ENCODE measurements around the gene SGF29.
"Not testable (repeated sequence)": the region's sequence is repeated elsewhere in the genome, so short reads cannot be mapped to it uniquely, and the experiment has no call there.

Gene SGF29

DNA sequence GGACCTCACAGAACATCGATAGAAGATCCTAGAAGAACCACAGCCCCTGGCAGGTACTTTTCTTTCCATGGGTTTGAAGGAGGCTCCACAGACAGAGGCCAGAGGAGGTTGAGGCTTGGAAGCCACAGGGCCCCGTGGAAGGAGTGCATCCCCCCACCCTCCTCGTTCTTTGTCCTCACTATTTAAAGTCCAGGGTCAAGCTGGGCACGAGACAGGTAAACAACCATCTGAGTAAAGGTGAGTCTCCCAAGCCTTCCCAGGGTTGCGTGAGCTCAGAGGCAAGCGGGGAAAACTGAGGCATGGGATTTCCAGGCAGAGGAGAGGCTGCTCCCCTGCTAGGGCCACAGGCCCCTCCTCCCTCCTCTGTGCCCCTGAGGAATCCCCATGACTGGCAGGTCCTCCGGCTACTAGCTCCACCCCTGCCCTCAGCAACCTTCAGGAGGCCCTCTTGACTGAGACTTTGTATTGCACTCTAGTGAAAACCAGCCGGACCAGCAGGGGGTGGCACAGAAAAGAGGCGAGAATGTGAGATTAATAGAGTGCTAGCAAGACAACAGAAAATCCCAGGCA, 44.1 kb downstream of the SGF29 start:
- DNase-seq, result peak; percentile 67

DNA sequence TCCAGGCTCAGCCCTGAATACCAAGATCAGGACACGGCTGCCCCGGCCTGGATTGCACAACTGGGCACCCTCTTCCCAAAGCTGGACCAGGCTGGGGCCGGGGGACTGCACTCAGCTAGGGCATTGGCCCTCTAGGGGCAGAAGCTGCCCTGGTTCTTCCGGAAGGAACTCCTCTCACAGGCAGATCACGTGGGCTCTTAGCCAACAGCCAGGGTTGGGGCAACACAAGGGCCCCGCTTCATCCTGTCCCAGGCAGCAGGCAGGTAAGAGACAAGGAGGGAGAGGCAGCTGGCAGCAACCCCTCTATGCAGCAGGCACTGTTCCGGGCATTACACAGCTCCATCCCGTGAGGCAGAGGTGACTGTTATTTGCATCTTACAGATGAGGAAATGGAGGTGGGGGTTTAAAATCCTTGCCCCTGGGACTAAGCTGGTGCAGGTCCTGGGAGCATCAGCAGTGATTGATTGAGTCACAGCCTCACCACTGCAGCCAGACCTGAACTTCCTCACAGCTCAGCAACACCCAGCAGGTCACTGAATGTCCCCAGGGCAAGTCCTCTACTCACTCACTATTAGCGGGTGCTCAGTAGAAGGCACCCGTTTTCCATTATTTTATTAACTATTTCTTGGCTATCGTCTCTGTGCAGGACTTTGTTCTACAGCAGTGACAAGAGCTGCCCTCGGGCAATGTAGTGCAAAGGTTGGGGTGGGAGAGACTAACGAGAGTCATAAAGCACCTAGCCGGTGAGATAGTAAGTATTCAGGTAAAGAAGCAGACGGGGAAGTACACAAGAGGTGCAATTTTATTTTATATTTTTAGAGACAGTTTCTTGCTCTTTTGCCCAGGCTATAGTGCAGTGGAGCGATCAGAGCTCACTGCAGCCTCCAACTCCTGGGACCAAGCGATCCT, 45.9 kb downstream of the SGF29 start:
- DNase-seq, result not testable (repeated sequence)

DNA sequence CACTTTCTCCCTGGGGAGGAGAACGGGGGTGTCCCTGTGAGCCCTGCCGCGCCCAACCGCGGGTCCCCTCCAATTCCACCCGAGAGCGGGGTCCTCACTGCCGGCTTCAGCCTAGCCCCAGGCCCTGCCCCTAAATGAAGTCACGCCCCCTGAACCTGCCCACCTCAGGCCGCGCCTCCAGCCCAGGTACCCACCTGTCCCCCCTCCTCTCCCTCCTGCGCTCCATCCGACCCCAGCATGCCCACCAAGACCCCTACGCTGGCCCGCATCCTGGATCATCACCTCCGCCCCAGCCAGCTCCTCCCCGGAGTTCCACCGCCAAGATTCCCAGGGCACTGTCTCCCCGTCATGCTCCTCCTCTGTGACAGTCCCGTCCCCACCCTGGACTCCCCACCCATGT, 47.2 kb downstream of the SGF29 start:
- DNase-seq, result not testable (repeated sequence)

DNA sequence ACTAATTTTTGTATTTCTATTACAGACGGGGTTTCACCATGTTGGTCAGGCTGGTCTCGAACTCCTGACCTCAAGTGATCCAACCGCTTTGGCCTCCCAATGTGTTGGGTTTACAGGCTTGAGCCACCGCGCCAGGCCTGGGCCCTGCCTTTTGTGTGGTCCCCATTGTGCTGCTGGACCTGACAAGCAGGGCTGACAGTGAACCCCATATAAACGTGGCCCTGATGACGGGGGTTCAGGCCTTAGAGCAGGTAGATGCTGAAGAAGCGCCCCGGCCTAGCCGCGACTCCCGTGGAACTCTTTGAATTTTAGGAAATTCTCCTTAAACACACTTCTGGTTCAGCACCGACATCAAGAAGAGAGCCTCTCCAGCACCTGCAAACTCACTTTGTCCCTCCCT, 47.9 kb downstream of the SGF29 start:
- DNase-seq, result not testable (repeated sequence)

DNA sequence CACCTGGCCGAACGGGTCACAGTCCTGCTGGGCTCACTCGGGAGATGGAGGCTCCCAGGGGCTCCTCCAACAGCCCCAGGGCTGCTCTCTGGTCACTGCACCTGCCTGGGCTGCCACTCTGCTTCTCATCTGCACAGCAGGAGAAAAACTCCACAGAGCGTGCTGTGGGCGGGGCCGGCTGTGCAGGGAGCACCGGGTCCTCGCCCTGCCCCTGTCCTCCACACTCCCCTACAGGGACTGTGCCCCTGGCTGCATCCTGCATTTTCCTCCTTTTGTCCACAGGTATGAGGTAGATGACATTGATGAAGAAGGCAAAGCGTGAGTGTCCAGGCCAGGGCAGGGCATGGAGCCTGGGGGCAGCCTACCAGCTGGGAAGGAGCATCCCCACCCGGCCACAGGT, 48.3 kb downstream of the SGF29 start:
- DNase-seq, result not testable (repeated sequence)

DNA sequence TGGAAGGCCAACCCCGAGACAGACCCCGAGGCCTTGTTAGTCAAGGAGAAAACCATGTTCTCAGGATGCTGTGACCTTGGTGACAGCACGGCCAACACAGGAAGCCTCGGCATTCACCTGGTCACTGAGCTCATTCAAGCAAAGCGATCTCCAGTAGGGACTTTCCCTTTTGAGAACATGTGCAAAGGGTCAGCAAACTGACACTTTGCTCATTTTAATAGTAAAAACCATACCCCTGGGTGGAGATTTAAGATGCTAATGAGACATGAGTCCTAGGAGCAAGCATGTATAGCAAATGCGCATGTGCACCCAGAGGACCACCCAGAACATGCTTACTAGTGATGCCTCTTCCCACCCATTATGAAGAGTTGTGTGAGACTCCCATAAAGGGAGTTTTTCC, 48.8 kb downstream of the SGF29 start:
- no peak for DNase-seq

GRCh38 chr16:28603381-28604185, 49.9 kb downstream of the SGF29 start:
- no peak for DNase-seq

- DNase-seq, result no peak
Measured at GRCh38 chr16:28604186-28604565, 50.5 kb downstream of the SGF29 start.

DNA sequence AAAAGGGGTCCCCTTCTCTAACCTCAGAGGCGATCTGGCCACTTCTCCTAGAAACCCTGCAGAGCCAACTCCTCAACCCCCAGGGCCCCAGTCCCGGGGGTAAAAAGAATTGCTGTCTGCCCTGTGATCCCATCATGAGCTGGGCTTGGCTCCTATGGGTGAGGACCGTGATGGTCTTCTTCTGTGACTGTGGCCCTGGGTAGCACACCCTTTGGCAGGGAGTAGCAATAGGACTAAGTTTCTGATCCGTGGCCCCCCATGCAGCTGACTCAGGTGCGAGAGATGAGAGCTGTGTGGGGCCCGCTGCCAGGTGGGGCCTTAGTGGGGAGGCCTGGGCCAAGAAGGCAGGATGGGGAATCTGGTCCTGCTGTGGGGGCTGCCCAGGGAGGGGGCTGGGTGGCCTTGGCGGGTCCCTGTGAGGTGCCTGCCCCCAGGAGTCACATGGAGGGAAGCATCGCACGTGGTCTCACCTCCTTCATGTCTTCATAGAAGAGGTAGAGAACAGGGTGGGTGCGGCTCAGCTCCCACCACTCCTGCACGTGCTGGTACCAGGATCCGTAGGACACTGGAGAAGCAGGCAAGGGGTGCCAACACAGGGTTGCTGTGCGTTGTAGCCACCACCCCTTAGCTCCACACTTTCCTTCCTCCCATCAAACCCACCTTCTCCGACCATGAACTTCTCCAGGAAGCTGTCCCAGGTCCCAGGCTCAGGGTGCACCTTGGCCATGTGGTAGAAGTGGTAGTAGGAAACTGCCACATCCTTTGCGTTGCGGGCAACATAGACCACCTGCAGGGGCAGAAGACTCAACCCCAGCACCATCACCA, 52.8 kb downstream of the SGF29 start:
- no peak for DNase-seq

- DNase-seq, result no peak
Measured at GRCh38 chr16:28607116-28607623, 53.5 kb downstream of the SGF29 start.

DNA sequence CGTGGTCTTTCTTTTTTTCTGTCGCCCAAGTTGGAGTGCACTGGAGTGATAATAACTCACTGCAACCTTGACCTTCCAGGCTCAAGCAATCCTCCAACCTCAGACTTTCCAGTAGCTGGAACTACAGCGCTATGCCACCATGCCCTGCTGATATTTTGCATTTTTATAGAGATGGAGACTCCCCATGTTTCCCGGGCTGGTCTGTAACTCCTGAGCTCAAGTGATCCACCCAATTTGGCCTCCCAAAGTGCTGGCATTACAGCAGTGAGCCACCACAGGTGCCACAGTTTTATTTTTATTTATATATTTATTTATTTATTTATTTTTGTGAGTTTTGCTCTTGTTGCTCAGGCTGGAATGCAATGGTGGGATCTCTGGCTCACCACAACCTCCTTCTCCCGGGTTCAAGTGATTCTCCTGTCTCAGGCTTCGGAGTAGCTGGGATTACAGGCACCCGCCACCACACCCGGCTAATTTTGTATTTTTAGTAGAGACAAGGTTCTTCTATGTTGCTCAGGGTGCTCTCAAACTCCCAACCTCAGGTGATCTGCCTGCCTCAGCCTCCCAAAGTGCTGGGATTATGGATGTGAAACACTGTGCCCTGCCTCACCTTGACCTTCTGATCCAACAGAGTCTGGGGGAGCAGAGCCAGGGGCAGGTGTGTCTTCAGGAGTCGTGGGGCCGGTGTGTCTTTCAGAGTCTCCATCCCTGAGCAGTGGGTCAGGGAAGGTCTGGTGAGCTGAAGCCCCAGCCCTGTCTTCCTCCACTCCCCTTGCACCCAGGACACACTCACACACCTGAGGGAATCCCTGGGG, 54.2 kb downstream of the SGF29 start:
- not testable (repeated sequence) for DNase-seq

GRCh38 chr16:28608496-28608808, 54.7 kb downstream of the SGF29 start:
- DNase-seq, result not testable (repeated sequence)

DNA sequence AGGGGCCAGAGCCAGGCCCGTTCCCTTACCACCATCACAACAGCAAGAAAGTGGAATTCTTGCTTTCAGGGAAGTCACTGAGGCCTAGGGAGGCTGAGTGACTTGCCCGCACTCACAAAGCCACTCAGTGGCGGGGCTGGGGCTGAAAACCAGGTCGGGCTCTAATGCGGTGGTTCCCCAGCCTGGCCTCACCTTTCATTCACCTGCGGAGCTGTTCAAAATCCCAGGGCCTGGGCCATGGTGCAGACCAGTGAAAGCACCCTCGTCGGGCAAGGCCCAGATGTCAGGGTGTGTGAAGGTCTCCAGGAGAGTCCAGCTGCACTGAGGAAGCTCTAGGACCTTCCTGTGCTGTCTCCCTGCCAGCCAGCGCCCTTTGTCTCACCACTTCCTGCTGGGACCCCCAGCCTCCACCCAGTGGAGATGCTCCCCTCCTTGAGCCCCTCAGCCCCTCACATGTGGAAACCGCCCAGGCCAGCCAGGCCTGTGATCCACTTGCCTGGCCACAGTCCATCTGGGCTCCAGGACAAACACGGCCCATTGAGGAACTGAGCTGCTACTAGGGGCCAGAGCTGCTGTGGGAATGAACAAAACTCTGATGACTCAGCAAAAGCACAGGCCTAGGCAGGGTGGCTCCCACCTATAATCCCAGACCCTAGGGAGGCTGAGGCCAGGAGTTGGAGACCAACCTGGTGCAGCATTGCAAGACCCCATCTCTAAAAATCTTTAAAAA, 55.3 kb downstream of the SGF29 start:
- not testable (repeated sequence) for DNase-seq

- peak; percentile 39 for DNase-seq
Measured at GRCh38 chr16:28609631-28610594, 56.2 kb downstream of the SGF29 start, which contains the start of gene SULT1A1. Gene SULT1A1 (minus strand): TSS chr16:28610044. CDS start chr16:28608855, 1,189 bp downstream.

- DNase-seq, result no peak
Measured at GRCh38 chr16:28610595-28611191, 57.0 kb downstream of the SGF29 start.

GRCh38 chr16:28612359-28613280, 58.9 kb downstream of the SGF29 start:
- not testable (repeated sequence) for DNase-seq

- DNase-seq, result not testable (repeated sequence)
Measured at GRCh38 chr16:28613912-28614311, 60.2 kb downstream of the SGF29 start.

DNA sequence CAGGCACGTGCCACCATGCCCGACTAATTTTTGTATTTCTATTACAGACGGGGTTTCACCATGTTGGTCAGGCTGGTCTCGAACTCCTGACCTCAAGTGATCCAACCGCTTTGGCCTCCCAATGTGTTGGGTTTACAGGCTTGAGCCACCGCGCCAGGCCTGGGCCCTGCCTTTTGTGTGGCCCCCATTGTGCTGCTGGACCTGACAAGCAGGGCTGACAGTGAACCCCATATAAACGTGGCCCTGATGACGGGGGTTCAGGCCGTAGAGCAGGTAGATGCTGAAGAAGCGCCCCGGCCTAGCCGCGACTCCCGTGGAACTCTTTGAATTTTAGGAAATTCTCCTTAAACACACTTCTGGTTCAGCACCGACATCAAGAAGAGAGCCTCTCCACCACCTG, 60.8 kb downstream of the SGF29 start:
- not testable (repeated sequence) for DNase-seq

All from hematopoietic multipotent progenitor cell treated with erythropoietin and hydrocortisone succinate and interleukin-3 and kit ligand, for 8 days (in vitro differentiated cells).